Gastrocnemius medialis (tissue), 4 donors: ENCODE measurements around the gene ATXN1. TPM values are rescaled to one million over a fixed set of nuclear protein-coding genes. Genes with fewer than 3 reads are reported as not detected.
A peak's percentile ranks its signal among the peaks of the same experiment; 100 is the strongest.

ENCODE experiments used
- ATAC-seq, 2 donors: fragments of 150-250 bp; one replicate each; pipeline ENCODE4 v1.9.1; 2016
- DNase-seq, 2 donors: peaks; one replicate each; pipeline ENCODE4 v3.0.0-alpha.2; 2019
- H3K27ac ChIP-seq, 4 donors: fragments of 200-600 bp; sonication (generic); 1 replicate in 1 of 4; 2 replicates in 3 of 4; pipeline ENCODE4 v1.5.1; 2016 to 2018; ENCODE audit warnings: mild to moderate bottlenecking in 2 of 4, moderate library complexity in 1 of 4
- H3K27me3 ChIP-seq, 3 donors: fragments of 200-600 bp; sonication (generic) in 2 of 3; 1 replicate in 1 of 3; 2 replicates in 2 of 3; pipeline versions ENCODE4 v1.5.1 to v1.6.0; 2016 to 2019; ENCODE audit warnings: mild to moderate bottlenecking in 1 of 3, moderate library complexity in 1 of 3
- H3K36me3 ChIP-seq, 2 donors: fragments of 200-600 bp; sonication (generic) in 1 of 2; one replicate each; pipeline ENCODE4 v1.5.1; 2017 to 2018
- H3K4me1 ChIP-seq, 2 donors: fragments of 200-600 bp; sonication (generic) in 1 of 2; one replicate each; pipeline ENCODE4 v1.5.1; 2016 to 2017; ENCODE audit warnings: mild to moderate bottlenecking in 2 of 2
- H3K4me3 ChIP-seq, 4 donors: fragments of 200-600 bp; sonication (generic) in 3 of 4; 1 replicate in 1 of 4; 2 replicates in 3 of 4; pipeline ENCODE4 v1.5.1; 2016 to 2019; ENCODE audit warnings: mild to moderate bottlenecking in 2 of 4
- H3K9me3 ChIP-seq, 3 donors: fragments of 200-600 bp; sonication (generic) in 2 of 3; 1 replicate in 1 of 3; 2 replicates in 2 of 3; pipeline ENCODE4 v1.5.1; 2016 to 2019
- POLR2A ChIP-seq, 2 donors: fragments of 450-650 bp; IDR thresholded peaks; one replicate each; pipeline ENCODE4 v1.6.1; 2017; ENCODE audit warnings: antibody characterized with exemption in 2 of 2, mild to moderate bottlenecking in 2 of 2, moderate library complexity in 2 of 2
- in situ Hi-C, 4 donors: fragments of 200-750 bp; cut with MboI; loops; one replicate each; pipeline versions ENCODE4 v1.15.0 to v1.8.0; 2017; ENCODE audit warnings: low sequenced_read_pairs in 4 of 4
- intact Hi-C: fragments of 100-400 bp; cut with DNase I; formaldehyde crosslinking; loops from one replicate; pipeline ENCODE4 v1.15.1; 2023; ENCODE audit warnings: low total_unique reads
- total RNA-seq, 4 donors: library from RNA; depleted of rRNA; stranded (reverse); fragments of >200 nt; gene quantifications; one replicate each; pipeline versions ENCODE4 v1.1.0 to v1.2.3, GENCODE V29; 2016
- TF ChIP-seq, protein P1 (sequence below), 5 experiments: fragments of 450-650 bp in 3 of 5; fragments of 200-600 bp in 2 of 5; sonication (generic) in 2 of 5; IDR thresholded peaks in 4 of 5; conservative IDR thresholded peaks in 1 of 5; 1 replicate in 4 of 5; 2 replicates in 1 of 5; pipeline ENCODE4 v1.5.1; 2016 to 2019; ENCODE audit warnings: antibody characterized with exemption in 5 of 5, mild to moderate bottlenecking in 3 of 5, moderate library complexity in 3 of 5

The ATXN1 gene
- total RNA-seq, 4 donors from 2014 or later: 21.8 to 42.9 (median 33.1) TPM

DNA sequence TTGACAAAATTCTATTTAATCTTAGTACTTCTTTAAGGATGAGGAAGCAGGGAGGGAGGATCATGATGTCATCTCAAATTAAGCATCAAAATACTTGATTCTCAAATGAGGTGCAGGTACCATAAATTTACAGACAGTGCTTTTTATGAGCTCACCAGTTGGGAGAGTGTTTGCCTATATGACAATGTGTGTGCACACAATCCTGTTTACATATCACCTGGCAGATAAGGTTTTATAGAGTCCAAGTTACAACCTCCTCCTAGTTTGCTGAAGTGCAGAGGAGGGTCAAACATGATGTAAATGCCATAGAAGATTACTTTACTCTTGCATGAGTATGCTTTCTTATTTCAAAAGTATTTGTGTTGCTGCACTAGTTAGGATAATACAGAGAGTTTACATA, 6.4 kb downstream of the ATXN1 start:
- Histone ChIP-seq H3K4me3 (peak overlapping the region in 1 of 4 donors; percentile 5), H3K4me1 (peaks cover 72 to 90% of the 10 kb centered on the region in 2 donors), H3K27me3 (no peaks in the 10 kb centered on the region), H3K36me3 (no peaks in the 10 kb centered on the region), H3K27ac (peak overlapping the region; percentile 96 to 99 (median 98)), H3K9me3 (no peaks in the 10 kb centered on the region)
- ATAC-seq (no peak), DNase-seq (no peak)
- intact Hi-C loops: no loop called here
- in situ Hi-C loops: loop anchor here in 1 of 4 donors (10.0 kb wide), 1 partner anchor 80 kb away; no protein-coding TSS in a partner anchor
- TF ChIP-seq POLR2A (IDR thresholded peaks at IDR 0.05): no peak
- TF ChIP-seq, protein P1, sequence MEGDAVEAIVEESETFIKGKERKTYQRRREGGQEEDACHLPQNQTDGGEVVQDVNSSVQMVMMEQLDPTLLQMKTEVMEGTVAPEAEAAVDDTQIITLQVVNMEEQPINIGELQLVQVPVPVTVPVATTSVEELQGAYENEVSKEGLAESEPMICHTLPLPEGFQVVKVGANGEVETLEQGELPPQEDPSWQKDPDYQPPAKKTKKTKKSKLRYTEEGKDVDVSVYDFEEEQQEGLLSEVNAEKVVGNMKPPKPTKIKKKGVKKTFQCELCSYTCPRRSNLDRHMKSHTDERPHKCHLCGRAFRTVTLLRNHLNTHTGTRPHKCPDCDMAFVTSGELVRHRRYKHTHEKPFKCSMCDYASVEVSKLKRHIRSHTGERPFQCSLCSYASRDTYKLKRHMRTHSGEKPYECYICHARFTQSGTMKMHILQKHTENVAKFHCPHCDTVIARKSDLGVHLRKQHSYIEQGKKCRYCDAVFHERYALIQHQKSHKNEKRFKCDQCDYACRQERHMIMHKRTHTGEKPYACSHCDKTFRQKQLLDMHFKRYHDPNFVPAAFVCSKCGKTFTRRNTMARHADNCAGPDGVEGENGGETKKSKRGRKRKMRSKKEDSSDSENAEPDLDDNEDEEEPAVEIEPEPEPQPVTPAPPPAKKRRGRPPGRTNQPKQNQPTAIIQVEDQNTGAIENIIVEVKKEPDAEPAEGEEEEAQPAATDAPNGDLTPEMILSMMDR (IDR thresholded peaks at IDR 0.05 in 4 of 5, conservative IDR thresholded peaks at IDR 0.05 in 1 of 5): no peak

DNA sequence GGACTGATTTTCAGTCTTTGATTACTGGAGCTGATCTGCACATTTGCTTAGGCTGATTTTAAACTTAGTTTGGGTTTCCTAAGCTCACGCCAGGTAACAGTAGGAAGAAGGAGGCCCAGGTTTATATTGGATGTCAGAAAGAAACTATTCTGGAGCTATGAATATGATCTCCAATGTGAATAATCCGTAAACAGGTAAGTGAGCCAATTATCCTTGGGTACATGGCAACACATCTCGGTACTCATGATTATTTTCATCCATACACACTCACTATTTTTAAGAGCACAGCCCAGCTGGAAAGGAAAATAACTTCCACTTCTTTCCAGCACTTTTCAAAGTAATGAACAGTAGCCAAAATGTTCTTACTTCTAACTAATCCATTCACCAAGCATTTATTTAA, 7.0 kb downstream of the ATXN1 start:
- H3K27ac ChIP-seq: peak overlapping the region; percentile 96 to 99 (median 98)
- peak overlapping the region in 1 of 4 donors; percentile 5 for H3K4me3 ChIP-seq
- peaks cover 72 to 90% of the 10 kb centered on the region in 2 donors for H3K4me1 ChIP-seq
- ATAC-seq: peak; percentile 43 to 90
- no peak for DNase-seq
- no peaks in the 10 kb centered on the region for H3K9me3 ChIP-seq
- no peaks in the 10 kb centered on the region for H3K36me3 ChIP-seq
- in situ Hi-C loops: loop anchor here in 1 of 4 donors (10.0 kb wide), 1 partner anchor 79 kb away; no protein-coding TSS in a partner anchor
- intact Hi-C loops: no loop called here
- no peak for TF ChIP-seq POLR2A (IDR thresholded peaks at IDR 0.05)
- TF ChIP-seq, protein P1 (IDR thresholded peaks at IDR 0.05 in 4 of 5, conservative IDR thresholded peaks at IDR 0.05 in 1 of 5): no peak
- no peaks in the 10 kb centered on the region for H3K27me3 ChIP-seq

DNA sequence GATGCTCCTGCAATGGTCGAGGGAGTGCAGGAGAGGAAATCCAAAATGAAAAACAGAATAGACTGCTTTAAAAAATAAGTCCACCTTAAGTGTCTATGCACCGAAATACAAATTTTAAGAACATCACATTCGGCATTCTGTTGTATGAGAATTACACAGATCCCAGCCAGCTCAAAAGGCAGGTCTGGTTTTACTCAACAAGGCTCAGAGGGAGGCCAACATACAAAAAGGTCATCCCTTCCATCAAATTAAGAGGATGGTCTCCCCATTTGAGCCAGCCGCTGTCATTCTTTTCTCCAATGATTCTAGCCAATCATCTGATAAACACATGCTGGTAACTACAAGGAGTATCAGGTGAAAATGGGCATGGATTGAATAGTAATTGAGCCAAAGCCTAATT, 7.9 kb downstream of the ATXN1 start:
- TF ChIP-seq, protein P1 (IDR thresholded peaks at IDR 0.05 in 4 of 5, conservative IDR thresholded peaks at IDR 0.05 in 1 of 5): no peak
- no peak for TF ChIP-seq POLR2A (IDR thresholded peaks at IDR 0.05)
- peaks cover 67 to 85% of the 10 kb centered on the region in 2 donors for H3K4me1 ChIP-seq

DNA sequence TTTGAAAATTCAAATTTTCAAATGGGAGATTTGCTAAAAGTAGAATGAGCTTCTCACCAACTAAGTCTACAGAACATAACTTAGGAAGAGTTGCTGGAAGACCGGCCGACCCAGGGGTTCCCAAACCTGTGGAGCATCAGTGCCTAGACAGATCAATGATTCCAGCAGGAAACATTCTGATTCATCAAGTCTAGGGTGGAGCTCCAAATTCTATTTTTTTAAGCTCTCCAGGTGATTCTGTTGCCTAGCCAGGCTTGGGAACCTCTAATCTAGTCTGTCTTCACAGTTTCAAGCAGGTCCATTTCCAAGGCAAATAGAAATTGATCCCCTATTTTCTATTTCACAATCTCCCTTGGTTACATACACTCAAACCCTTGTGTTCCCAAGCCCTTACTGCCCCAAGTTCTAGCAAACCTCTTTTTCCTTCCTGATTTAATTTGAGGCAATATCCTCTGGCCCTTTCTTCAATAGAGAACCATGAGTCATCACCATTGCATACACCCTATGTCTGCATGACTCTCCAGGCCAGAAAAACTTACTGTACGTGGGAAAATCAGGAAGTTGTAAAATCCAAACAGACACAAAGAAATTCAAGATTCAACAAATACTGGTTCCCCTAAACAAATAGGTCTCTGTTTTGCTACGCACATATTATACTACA, 8.9 kb downstream of the ATXN1 start:
- Histone ChIP-seq H3K27me3 (no peaks in the 10 kb centered on the region), H3K4me3 (no peak overlapping the region), H3K36me3 (no peaks in the 10 kb centered on the region), H3K9me3 (no peaks in the 10 kb centered on the region), H3K27ac (peak overlapping the region in 3 of 4 donors; percentile 96 to 99 (median 98)), H3K4me1 (peaks cover 69 to 84% of the 10 kb centered on the region in 2 donors)
- intact Hi-C loops: no loop called here
- ATAC-seq: peak in 1 of 2 donors; percentile 54
- TF ChIP-seq, protein P1 (IDR thresholded peaks at IDR 0.05 in 4 of 5, conservative IDR thresholded peaks at IDR 0.05 in 1 of 5): no peak
- TF ChIP-seq POLR2A (IDR thresholded peaks at IDR 0.05): no peak
- in situ Hi-C loops: loop anchor here in 1 of 4 donors (10.0 kb wide), 1 partner anchor 78 kb away; no protein-coding TSS in a partner anchor
- no peak for DNase-seq

More for the DNA sequence above, 7.9 kb downstream of the ATXN1 start:
- H3K9me3 ChIP-seq: no peaks in the 10 kb centered on the region
- H3K27ac ChIP-seq: peak overlapping the region in 3 of 4 donors; percentile 96 to 99 (median 98)
- no peaks in the 10 kb centered on the region for H3K36me3 ChIP-seq
- H3K27me3 ChIP-seq: no peaks in the 10 kb centered on the region
- no peak for DNase-seq
- no peak for ATAC-seq
- in situ Hi-C loops: loop anchor here in 1 of 4 donors (10.0 kb wide), 1 partner anchor 79 kb away; no protein-coding TSS in a partner anchor
- intact Hi-C loops: no loop called here
- no peak overlapping the region for H3K4me3 ChIP-seq
